Prostate gland (tissue), 2 donors: ENCODE data around the gene TARS1. TPM values are rescaled to one million over a fixed set of nuclear protein-coding genes. Genes with fewer than 3 reads are reported as not detected.
A peak's percentile ranks its signal among the peaks of the same experiment; 100 is the strongest.

Source experiments
- DNase-seq: peaks from one replicate; pipeline ENCODE4 v3.0.0-alpha.2; 2019; ENCODE audit warnings: low spot score
- H3K27ac ChIP-seq, 2 donors: fragments of 200-600 bp; sonication (generic); 2 replicates each; pipeline ENCODE4 v1.5.1; 2017 to 2019
- H3K27me3 ChIP-seq: fragments of 200-600 bp; sonication (generic); replicated peaks from 2 replicates; pipeline ENCODE4 v1.5.1; 2019; ENCODE audit not compliant: insufficient read depth
- H3K36me3 ChIP-seq, 2 donors: fragments of 200-600 bp; sonication (generic); 1 replicate in 1 of 2; 2 replicates in 1 of 2; pipeline versions ENCODE4 v1.5.1 to v1.8.1; 2017 to 2019
- H3K4me1 ChIP-seq: fragments of 200-600 bp; sonication (generic); replicated peaks from 2 replicates; pipeline ENCODE4 v1.5.1; 2019
- H3K4me3 ChIP-seq, 2 donors: fragments of 200-600 bp; sonication (generic); 2 replicates each; pipeline ENCODE4 v1.5.1; 2017 to 2019
- H3K9me3 ChIP-seq: fragments of 200-600 bp; sonication (generic); 2 replicates; pipeline ENCODE4 v1.5.1; 2017
- POLR2A ChIP-seq: fragments of 450-650 bp; IDR thresholded peaks from one replicate; pipeline ENCODE4 v1.6.1; 2016; ENCODE audit warnings: antibody characterized with exemption, mild to moderate bottlenecking
- POLR2AphosphoS5 ChIP-seq: sonication (generic); formaldehyde crosslinking; IDR thresholded peaks from one replicate; pipeline ENCODE4 v1.6.1; 2017; ENCODE audit warnings: antibody characterized with exemption
- WGBS: methylation state at CpG from one replicate; pipeline ENCODE4 v1.1.5; 2018; 5-methylcytosine and 5-hydroxymethylcytosine counted together
- intact Hi-C: fragments of 100-400 bp; cut with DNase I; formaldehyde crosslinking; loops from one replicate; pipeline ENCODE4 v1.14.2; 2022
- total RNA-seq, 2 donors: library from RNA; depleted of rRNA; stranded (reverse); fragments of >200 nt; gene quantifications; one replicate each; pipeline ENCODE4 v1.1.0, GENCODE V29; 2016
- TF ChIP-seq, protein P1 (sequence below), 4 experiments: fragments of 200-600 bp in 2 of 4; fragments of 450-650 bp in 2 of 4; sonication (generic) in 2 of 4; IDR thresholded peaks; 1 replicate in 3 of 4; 2 replicates in 1 of 4; pipeline ENCODE4 v1.5.1; 2016 to 2019; ENCODE audit warnings: antibody characterized with exemption in 4 of 4, mild to moderate bottlenecking in 2 of 4, moderate library complexity in 2 of 4

TARS1 gene
- total RNA-seq, 2 donors from 2014 or later: 27.4 to 65.9 TPM

DNA sequence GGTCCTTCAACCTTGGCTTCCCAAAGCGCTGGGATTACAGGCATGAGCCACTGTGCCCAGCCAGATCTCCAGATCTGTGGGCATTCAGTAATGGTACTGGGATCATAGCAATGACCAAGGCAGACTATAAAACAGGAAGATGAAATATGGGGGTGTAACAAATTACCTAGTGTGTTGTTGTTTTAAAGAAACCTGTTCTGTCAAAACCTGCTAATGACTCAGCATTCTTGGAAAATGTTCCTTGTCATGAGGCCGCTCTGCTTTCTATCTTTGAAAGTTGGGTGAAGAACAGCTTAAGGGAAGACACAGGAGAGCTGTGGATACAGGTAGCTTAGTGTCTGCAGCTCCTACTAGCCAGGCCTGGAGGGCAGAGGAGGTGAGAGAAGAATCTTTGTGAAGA lies 19.4 kb downstream of the TARS1 start:
- no peak overlapping the region for H3K27ac ChIP-seq
- no peaks in the 10 kb centered on the region for H3K4me1 ChIP-seq
- H3K27me3 ChIP-seq: no peaks in the 10 kb centered on the region
- peaks cover 8 to 17% of the 10 kb centered on the region in 2 donors for H3K36me3 ChIP-seq
- no peaks in the 10 kb centered on the region for H3K9me3 ChIP-seq
- TF ChIP-seq POLR2A (no peak), POLR2AphosphoS5 (no peak)
- TF ChIP-seq, protein P1, sequence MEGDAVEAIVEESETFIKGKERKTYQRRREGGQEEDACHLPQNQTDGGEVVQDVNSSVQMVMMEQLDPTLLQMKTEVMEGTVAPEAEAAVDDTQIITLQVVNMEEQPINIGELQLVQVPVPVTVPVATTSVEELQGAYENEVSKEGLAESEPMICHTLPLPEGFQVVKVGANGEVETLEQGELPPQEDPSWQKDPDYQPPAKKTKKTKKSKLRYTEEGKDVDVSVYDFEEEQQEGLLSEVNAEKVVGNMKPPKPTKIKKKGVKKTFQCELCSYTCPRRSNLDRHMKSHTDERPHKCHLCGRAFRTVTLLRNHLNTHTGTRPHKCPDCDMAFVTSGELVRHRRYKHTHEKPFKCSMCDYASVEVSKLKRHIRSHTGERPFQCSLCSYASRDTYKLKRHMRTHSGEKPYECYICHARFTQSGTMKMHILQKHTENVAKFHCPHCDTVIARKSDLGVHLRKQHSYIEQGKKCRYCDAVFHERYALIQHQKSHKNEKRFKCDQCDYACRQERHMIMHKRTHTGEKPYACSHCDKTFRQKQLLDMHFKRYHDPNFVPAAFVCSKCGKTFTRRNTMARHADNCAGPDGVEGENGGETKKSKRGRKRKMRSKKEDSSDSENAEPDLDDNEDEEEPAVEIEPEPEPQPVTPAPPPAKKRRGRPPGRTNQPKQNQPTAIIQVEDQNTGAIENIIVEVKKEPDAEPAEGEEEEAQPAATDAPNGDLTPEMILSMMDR (IDR thresholded peaks at IDR 0.05): no peak
- H3K4me3 ChIP-seq: no peak overlapping the region
- WGBS: 98% methylated on average over 2 of the region's 2 CpGs
- DNase-seq: no peak
- intact Hi-C loops: no loop called here

DNA sequence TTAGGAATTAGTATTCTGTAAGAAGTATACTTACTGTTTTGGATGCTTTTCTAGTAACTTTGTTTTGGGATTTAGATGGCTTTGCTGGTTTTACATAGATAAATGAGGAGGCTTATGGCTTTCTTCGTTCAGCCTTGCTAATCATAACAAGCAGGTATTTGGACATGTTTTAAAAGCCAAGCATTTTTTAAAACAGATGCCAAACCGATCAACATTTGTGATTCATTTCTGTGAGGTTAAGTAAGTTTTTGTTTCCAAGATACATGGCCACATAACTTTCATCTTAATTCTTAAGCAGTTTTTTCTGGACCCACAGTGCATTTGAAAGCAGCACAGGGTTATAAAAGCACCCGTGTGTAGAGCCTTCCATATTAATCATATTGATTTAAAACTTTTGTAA lies 21.7 kb downstream of the TARS1 start:
- Histone ChIP-seq H3K9me3 (no peaks in the 10 kb centered on the region), H3K4me1 (no peaks in the 10 kb centered on the region), H3K4me3 (no peak overlapping the region), H3K27ac (no peak overlapping the region), H3K36me3 (peaks cover 4 to 17% of the 10 kb centered on the region in 2 donors), H3K27me3 (no peaks in the 10 kb centered on the region)
- no peak for DNase-seq
- WGBS: 85% methylated on average over 3 of the region's 3 CpGs
- no peak for TF ChIP-seq POLR2A
- no peak for TF ChIP-seq POLR2AphosphoS5
- TF ChIP-seq, protein P1 (IDR thresholded peaks at IDR 0.05): no peak
- intact Hi-C loops: no loop called here

DNA sequence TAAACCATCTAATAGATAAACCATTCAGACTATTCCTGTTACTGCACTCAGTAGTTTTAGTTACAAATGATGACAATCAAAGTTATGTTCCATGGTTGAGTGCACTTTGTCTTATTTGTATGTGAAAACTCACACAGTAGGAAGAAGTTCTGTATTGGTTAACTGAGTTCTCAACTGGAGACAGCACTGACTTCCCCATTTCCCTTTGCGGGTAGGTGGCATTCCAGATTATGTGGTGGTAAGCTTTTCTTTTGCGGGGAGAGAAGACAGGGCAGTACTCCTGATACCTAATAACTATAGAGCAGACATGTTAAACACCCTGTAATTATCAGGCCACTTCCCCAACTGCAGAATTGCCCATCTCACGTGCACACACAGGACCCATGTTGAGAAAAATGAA lies 24.4 kb downstream of the TARS1 start:
- Histone ChIP-seq H3K27ac (no peak overlapping the region), H3K36me3 (peaks cover 4 to 6% of the 10 kb centered on the region in 2 donors), H3K27me3 (no peaks in the 10 kb centered on the region), H3K4me1 (no peaks in the 10 kb centered on the region), H3K4me3 (no peak overlapping the region), H3K9me3 (no peaks in the 10 kb centered on the region)
- DNase-seq: no peak
- TF ChIP-seq, protein P1 (IDR thresholded peaks at IDR 0.05): no peak
- TF ChIP-seq POLR2A (no peak), POLR2AphosphoS5 (no peak)
- intact Hi-C loops: no loop called here
- 88% methylated on average over 3 of the region's 3 CpGs for WGBS

DNA sequence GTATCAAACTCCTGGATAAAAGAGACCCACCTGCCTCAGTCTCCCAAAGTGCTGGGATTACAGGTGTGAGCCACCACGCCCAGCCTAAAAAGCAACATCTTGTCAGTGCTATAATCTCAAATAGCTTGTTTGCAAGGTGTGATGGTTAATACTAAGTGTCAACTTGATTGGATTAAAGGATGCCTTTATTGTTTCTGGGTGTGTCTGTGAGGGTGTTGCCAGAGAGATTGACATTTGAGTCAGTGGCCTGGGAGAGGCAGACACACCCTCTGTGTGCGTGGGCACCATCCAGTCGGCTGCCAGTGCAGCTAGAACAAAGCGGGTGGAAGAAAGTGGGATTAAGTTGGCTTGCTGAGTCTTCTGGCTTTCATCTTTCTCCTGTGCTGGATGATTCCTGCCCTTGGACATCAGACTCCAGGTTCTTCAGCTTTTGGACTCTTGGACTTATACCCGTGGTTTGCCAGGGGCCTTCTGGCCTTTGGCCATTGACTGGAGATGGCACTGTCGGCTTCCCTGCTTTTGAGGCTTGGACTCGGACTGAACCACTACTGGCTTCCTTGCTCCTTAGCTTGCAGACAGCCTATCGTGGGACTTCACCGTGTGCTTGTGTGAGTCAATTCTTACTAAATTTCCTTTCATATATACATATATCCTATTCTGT lies 28.1 kb downstream of the TARS1 start:
- no peak overlapping the region for H3K27ac ChIP-seq
- intact Hi-C loops: no loop called here
- no peaks in the 10 kb centered on the region for H3K4me1 ChIP-seq
- 85% methylated on average over 9 of the region's 9 CpGs for WGBS
- H3K4me3 ChIP-seq: no peak overlapping the region
- TF ChIP-seq POLR2A (no peak), POLR2AphosphoS5 (no peak)
- TF ChIP-seq, protein P1 (IDR thresholded peaks at IDR 0.05): no peak
- DNase-seq: no peak
- no peaks in the 10 kb centered on the region for H3K27me3 ChIP-seq
- no peaks in the 10 kb centered on the region for H3K36me3 ChIP-seq
- no peaks in the 10 kb centered on the region for H3K9me3 ChIP-seq

GRCh38 chr5:33470544-33470943 lies 29.8 kb downstream of the TARS1 start:
- Histone ChIP-seq H3K27me3 (no peaks in the 10 kb centered on the region), H3K4me1 (no peaks in the 10 kb centered on the region), H3K9me3 (no peaks in the 10 kb centered on the region), H3K36me3 (no peaks in the 10 kb centered on the region), H3K4me3 (no peak overlapping the region), H3K27ac (no peak overlapping the region)
- intact Hi-C loops: loop anchor here (10.0 kb wide), 1 partner anchor 464 kb away; the partner anchor contains the start of gene RXFP3
- DNase-seq: no peak
- TF ChIP-seq, protein P1 (IDR thresholded peaks at IDR 0.05): peak in 2 of 4 experiments; percentile 19 to 44
- TF ChIP-seq POLR2A: no peak
- TF ChIP-seq POLR2AphosphoS5: no peak
- 64% methylated on average over 3 of the region's 3 CpGs for WGBS
